ENCODE measurements around the gene SPINK4. TPM values are rescaled to one million over a fixed set of nuclear protein-coding genes. Genes with fewer than 3 reads are reported as not detected.
A peak's percentile ranks its signal among the peaks of the same experiment; 100 is the strongest.

SPINK4 gene
- total RNA-seq, 1 donor from 2014 or later: not detected

DNA sequence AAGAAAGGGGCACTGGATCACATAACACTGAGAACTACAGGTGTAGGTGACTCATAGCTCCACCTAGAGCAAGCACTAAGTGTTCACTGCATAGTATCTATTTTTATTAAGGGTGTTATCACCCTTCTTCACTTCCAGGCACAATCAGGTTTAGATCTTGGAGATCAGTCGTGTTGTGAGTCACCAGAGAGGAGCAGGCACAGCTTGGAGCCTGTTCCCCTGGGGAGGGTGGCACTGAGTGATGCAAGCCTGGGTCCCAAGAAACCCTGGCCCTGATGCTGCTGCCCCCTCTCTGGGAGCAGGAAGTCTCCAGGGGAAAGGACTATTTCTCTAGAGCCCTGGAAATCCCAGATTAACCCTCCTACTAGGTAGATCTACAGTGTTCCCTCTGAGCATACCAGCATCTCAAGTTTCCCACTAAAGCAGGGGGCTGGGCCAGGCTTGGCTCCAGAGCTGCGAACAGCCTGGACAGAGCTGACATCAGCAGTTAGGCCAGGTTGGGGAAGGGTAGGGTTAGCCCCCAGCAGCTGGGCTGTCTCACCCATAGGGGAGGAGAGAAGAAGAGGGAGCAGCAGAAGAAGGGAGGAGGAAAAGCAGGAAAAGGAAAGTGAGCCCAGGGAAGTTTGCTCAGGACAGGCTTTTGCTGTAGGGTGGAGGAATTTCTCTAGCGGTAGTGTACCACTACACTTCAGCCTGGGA, 28.1 kb upstream of the SPINK4 start:
- peaks cover 2% of the 10 kb centered on the region for H3K27me3 Mint-ChIP-seq
- TF ChIP-seq, protein P1, sequence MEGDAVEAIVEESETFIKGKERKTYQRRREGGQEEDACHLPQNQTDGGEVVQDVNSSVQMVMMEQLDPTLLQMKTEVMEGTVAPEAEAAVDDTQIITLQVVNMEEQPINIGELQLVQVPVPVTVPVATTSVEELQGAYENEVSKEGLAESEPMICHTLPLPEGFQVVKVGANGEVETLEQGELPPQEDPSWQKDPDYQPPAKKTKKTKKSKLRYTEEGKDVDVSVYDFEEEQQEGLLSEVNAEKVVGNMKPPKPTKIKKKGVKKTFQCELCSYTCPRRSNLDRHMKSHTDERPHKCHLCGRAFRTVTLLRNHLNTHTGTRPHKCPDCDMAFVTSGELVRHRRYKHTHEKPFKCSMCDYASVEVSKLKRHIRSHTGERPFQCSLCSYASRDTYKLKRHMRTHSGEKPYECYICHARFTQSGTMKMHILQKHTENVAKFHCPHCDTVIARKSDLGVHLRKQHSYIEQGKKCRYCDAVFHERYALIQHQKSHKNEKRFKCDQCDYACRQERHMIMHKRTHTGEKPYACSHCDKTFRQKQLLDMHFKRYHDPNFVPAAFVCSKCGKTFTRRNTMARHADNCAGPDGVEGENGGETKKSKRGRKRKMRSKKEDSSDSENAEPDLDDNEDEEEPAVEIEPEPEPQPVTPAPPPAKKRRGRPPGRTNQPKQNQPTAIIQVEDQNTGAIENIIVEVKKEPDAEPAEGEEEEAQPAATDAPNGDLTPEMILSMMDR (conservative IDR thresholded peaks at IDR 0.05): no peak
- peaks cover 37% of the 10 kb centered on the region for H3K4me1 Mint-ChIP-seq (ENCODE audit: unreplicated experiment)
- H3K9me3 Mint-ChIP-seq: no peaks in the 10 kb centered on the region
- peak overlapping the region; percentile 23 for H3K27ac Mint-ChIP-seq
- no peak for DNase-seq (ENCODE audit: extremely low spot score, unreplicated experiment)
- no peak overlapping the region for H3K4me3 Mint-ChIP-seq
- H3K36me3 Mint-ChIP-seq: no peaks in the 10 kb centered on the region

- TF ChIP-seq, protein P1 (conservative IDR thresholded peaks at IDR 0.05): no peak
- H3K36me3 Mint-ChIP-seq: no peaks in the 10 kb centered on the region
- no peak overlapping the region for H3K27ac Mint-ChIP-seq
- H3K9me3 Mint-ChIP-seq: no peaks in the 10 kb centered on the region
- H3K27me3 Mint-ChIP-seq: peaks cover 2% of the 10 kb centered on the region
- H3K4me1 Mint-ChIP-seq (ENCODE audit: unreplicated experiment): peaks cover 8% of the 10 kb centered on the region
- H3K4me3 Mint-ChIP-seq: no peak overlapping the region
- DNase-seq (ENCODE audit: extremely low spot score, unreplicated experiment): no peak
Measured at GRCh38 chr9:33220681-33221567, 19.0 kb upstream of the SPINK4 start.

DNA sequence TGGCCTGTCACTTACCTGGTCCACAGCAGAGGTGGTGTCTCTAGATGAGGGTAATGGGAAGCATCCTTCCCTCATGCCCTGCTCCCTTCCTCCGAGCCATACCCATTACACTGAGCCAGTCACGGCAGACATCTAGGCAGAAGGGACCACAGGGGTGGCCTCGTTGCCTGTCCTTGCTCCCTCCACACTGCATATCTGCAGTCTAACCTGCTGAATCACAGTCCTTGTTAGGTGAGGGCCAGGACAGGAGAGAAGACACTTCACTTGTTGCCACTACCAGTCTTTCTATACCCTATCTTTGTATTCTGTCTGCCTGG, 18.4 kb upstream of the SPINK4 start:
- no peak for DNase-seq (ENCODE audit: extremely low spot score, unreplicated experiment)
- H3K4me1 Mint-ChIP-seq (ENCODE audit: unreplicated experiment): peaks cover 9% of the 10 kb centered on the region
- H3K4me3 Mint-ChIP-seq: no peak overlapping the region
- H3K27ac Mint-ChIP-seq: no peak overlapping the region
- peaks cover 2% of the 10 kb centered on the region for H3K27me3 Mint-ChIP-seq
- H3K9me3 Mint-ChIP-seq: no peaks in the 10 kb centered on the region
- no peaks in the 10 kb centered on the region for H3K36me3 Mint-ChIP-seq
- TF ChIP-seq, protein P1 (conservative IDR thresholded peaks at IDR 0.05): no peak

GRCh38 chr9:33222031-33222430, 17.9 kb upstream of the SPINK4 start:
- no peak for DNase-seq (ENCODE audit: extremely low spot score, unreplicated experiment)
- H3K9me3 Mint-ChIP-seq: no peaks in the 10 kb centered on the region
- no peak overlapping the region for H3K4me3 Mint-ChIP-seq
- H3K27ac Mint-ChIP-seq: no peak overlapping the region
- peaks cover 9% of the 10 kb centered on the region for H3K4me1 Mint-ChIP-seq (ENCODE audit: unreplicated experiment)
- no peaks in the 10 kb centered on the region for H3K27me3 Mint-ChIP-seq
- H3K36me3 Mint-ChIP-seq: no peaks in the 10 kb centered on the region
- TF ChIP-seq, protein P1 (conservative IDR thresholded peaks at IDR 0.05): no peak

GRCh38 chr9:33223696-33224095, 16.3 kb upstream of the SPINK4 start:
- Mint-ChIP-seq H3K36me3 (no peaks in the 10 kb centered on the region), H3K4me3 (no peak overlapping the region), H3K27ac (no peak overlapping the region), H3K27me3 (peaks cover 2% of the 10 kb centered on the region), H3K4me1 (ENCODE audit: unreplicated experiment) (peaks cover 9% of the 10 kb centered on the region), H3K9me3 (no peaks in the 10 kb centered on the region)
- TF ChIP-seq, protein P1 (conservative IDR thresholded peaks at IDR 0.05): no peak
- DNase-seq (ENCODE audit: extremely low spot score, unreplicated experiment): no peak

All from type B pancreatic cell (in vitro differentiated cells).